Fibroblast of villous mesenchyme (primary cell): Measurements from ENCODE around the gene SMYD3. TPM values are rescaled to one million over a fixed set of nuclear protein-coding genes. Genes with fewer than 3 reads are reported as not detected.
A peak's percentile ranks its signal among the peaks of the same experiment; 100 is the strongest.
"Not testable (repeated sequence)": the region's sequence is repeated elsewhere in the genome, so short reads cannot be mapped to it uniquely, and the experiment has no call there.

ENCODE experiments used
- DNase-seq: peaks from one replicate; pipeline ENCODE4 v3.0.0-alpha.2; 2010; ENCODE audit warnings: low read depth
- H3K4me3 ChIP-seq: 2 replicates; pipeline ENCODE4 v1.5.1; 2011; ENCODE audit warnings: low read depth, mild to moderate bottlenecking, low read length
- total RNA-seq: library from RNA; depleted of rRNA; stranded (reverse); fragments of >200 nt; gene quantifications from 2 replicates; pipeline ENCODE4 v1.2.3, GENCODE V29; 2012
- TF ChIP-seq, protein P1 (sequence below): IDR thresholded peaks from 2 replicates; pipeline ENCODE4 v1.5.1; 2012; ENCODE audit warnings: low read depth, mild to moderate bottlenecking, low read length; ENCODE audit not compliant: insufficient read depth

SMYD3 gene
- total RNA-seq, 1 donor = 35.4 TPM

DNA sequence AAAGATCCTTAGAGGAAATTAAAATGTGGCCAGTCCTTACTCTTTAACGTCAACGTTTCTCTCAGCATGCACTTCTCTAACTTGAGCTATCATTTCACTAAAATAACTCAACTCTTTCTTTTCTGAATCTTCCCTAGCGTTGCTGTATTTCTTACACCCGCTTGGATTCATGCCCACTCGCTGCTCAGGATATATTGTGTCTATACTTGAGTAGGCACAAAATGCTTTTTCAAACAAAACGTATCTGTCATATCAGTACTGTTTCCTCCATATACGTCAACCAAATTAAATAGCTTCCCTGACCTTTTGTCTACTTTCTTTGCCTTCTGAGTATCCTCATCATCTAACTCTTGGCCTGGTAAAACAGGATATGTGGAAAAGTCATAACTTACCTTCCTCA lies 549.7 kb downstream of the SMYD3 start:
- TF ChIP-seq, protein P1, sequence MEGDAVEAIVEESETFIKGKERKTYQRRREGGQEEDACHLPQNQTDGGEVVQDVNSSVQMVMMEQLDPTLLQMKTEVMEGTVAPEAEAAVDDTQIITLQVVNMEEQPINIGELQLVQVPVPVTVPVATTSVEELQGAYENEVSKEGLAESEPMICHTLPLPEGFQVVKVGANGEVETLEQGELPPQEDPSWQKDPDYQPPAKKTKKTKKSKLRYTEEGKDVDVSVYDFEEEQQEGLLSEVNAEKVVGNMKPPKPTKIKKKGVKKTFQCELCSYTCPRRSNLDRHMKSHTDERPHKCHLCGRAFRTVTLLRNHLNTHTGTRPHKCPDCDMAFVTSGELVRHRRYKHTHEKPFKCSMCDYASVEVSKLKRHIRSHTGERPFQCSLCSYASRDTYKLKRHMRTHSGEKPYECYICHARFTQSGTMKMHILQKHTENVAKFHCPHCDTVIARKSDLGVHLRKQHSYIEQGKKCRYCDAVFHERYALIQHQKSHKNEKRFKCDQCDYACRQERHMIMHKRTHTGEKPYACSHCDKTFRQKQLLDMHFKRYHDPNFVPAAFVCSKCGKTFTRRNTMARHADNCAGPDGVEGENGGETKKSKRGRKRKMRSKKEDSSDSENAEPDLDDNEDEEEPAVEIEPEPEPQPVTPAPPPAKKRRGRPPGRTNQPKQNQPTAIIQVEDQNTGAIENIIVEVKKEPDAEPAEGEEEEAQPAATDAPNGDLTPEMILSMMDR = no peak
- H3K4me3 ChIP-seq = no peak overlapping the region

DNA sequence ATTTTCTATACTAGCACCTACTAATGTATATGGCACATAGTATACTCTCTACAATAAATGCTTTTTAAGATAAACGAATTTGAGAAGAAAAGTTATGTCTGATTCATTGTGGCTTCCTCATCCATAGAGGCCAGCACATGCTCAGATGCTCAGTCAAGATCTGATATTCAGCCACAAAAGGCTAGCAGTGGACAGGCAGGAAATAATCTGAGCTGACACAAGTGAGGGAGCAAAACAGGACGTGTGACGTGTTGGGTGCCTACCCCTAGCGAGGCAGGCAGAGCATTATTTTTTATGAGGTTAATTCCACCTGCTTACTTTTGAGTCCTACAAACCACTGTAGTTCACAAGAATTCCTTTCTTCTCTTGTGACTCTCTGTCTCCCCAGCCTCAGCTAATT lies 550.9 kb downstream of the SMYD3 start:
- no peak for DNase-seq

More for the DNA sequence above, 549.7 kb downstream of the SMYD3 start:
- DNase-seq = no peak

DNA sequence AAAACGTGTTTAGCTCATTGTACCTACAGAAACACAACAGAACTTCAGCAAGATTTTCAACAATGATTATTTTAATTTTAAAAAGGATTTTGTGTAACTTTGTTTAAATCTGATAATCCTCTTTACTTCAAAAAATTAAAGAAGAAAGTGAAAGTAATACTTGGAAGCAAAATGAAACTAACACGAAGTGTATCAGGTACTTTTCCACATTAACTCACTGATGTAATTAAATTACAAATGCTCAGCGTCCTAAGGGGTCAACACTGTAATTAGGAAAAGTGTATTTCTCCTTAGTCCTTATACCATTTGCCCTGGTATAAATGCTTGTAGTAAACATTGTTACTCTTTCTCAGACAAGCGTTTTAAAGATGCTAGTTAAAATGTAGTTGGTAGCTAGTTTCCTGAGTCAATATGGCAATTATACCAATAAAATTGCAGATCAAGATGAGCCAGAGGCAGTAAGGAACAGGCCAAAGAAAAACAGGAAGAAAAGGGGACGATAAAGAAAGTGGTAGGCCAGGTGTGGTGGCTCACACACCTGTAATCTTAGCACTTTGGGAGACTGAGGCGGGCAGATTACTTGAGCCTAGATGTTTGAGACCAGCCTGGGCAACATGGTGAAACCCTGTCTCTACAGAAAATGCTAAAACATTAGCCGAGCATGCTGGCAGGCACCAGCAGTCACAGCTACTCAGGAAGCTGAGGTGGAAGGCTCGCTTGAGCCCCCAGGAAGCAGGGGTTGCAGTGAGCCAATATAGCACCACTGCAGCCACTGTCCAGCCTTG lies 553.0 kb downstream of the SMYD3 start:
- peak; percentile 70 for DNase-seq
- TF ChIP-seq, protein P1 = no peak
- peak overlapping the region; percentile 26 for H3K4me3 ChIP-seq

More for the DNA sequence above, 550.9 kb downstream of the SMYD3 start:
- no peak overlapping the region for H3K4me3 ChIP-seq
- TF ChIP-seq, protein P1 = no peak

DNA sequence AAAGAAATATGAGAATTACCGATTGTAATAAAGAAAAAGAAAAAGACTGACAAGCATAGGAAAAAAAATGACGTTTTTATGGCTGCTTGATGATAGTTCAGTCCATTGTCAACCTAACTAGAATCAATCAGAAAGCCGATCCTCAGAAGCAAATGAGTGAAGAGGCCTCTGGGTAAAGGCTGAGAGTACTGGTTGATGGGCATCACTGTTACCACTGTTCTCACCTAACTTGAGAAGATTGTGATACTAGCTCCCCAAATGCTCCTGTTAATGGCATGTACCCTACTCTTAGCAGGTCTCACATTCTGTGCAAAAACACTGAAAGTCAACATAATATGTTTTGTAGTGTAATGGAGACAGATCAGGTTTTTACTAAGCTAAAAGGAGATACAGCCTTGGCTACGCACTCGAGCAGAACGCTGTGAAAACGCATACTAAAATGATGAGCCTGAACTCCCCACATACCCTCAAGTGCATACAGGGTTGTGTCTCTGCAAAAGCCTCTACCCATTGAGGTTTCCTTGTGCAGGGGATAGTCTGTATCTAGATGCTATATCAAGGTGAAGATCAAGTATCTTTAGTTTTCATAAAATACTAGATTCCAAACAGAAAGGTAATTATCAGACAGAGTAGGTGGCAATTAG lies 554.6 kb downstream of the SMYD3 start:
- no peak for DNase-seq
- H3K4me3 ChIP-seq = no peak overlapping the region
- TF ChIP-seq, protein P1 = no peak

DNA sequence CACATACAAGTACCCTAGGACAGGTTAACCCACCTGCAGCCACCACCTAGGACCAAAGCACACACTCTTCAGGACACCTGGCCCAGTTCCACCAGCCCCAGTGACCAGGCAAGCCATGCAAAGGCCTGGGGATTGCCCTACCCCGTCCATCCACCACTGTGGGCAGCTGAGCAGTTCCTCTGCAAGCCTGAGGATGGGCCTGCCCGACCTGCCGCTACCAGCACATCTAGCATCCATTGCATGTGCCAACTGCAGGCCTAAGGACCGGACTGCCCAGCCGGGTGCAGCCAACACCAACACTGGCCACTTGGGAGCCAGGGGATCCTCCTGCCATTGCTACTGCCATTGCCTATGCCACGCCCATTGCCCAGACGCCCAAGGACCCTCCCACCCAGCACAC lies 558.3 kb downstream of the SMYD3 start:
- H3K4me3 ChIP-seq = no peak overlapping the region
- DNase-seq = no peak
- TF ChIP-seq, protein P1 = no peak

DNA sequence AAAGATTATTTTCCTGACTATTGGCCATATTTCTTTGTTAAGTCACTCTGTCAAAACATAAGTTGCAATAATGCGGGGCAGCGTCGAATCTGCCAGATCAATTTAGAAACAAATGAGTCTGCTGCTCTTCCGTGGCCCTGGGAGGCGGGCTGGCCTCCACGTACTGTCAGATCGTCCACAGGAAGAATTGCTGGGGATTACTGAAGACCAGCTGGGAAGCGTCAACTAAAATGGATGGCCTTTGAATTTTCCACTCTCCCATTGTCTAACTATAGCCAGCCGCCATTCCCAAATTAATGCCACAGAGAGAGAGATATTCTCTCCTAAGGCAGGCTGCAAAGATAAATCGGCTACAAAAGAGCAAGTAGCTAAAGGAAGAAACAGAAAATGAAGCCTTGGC lies 560.2 kb downstream of the SMYD3 start:
- no peak overlapping the region for H3K4me3 ChIP-seq
- TF ChIP-seq, protein P1 = no peak
- no peak for DNase-seq

DNA sequence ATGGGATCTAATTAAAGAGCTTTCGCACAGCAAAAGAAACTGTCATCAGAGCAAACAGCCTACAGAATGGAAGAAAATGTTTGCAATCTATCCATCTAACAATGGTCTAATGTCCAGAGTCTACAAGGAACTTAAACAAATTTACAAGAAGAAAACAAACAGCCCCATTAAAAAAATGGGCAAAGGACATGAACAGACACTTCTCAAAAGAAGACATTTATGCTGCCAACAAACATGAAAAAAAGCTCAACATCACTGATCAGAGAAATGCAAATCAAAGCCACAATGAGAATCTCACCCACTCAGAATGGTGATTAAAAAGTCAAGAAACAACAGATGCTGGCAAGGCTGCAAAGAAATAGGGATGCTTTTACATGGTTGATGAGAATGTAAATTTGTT lies 561.9 kb downstream of the SMYD3 start:
- not testable (repeated sequence) for DNase-seq, H3K4me3 ChIP-seq
